ENCODE results near the gene TRIM45. TPM values are rescaled to one million over a fixed set of nuclear protein-coding genes. Genes with fewer than 3 reads are reported as not detected.

Gene TRIM45
- total RNA-seq, 1 experiment from 2014 or later, result 5.1 TPM

DNA sequence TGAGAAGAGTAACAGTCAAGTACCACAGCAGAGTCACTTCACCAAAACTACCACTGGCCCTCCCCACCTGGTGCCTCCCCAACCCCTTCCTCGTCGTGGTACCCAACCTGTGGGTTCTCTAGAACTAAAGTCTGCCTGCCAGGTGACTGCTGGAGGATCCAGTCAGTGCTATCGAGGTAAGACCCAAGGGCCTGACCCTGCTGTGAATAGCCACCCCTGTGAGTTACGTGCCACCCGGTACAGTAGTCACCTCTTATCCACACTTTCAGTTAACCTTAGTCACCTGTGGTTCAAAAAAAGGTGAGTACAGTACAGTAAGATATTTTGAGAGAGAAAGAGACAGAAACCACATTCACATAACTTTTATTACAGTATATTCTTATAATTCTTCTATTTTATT is 44.9 kb downstream of the TRIM45 start:
- Mint-ChIP-seq H3K4me1 (ENCODE audit: low read depth, unreplicated experiment) (no peaks in the 10 kb centered on the region), H3K27ac (ENCODE audit: unreplicated experiment) (no peak overlapping the region), H3K9me3 (ENCODE audit: unreplicated experiment) (no peaks in the 10 kb centered on the region), H3K27me3 (ENCODE audit: insufficient read depth, unreplicated experiment) (no peaks in the 10 kb centered on the region), H3K36me3 (ENCODE audit: insufficient read depth, unreplicated experiment) (peaks cover 41% of the 10 kb centered on the region), H3K4me3 (ENCODE audit: unreplicated experiment) (no peak overlapping the region)
- TF ChIP-seq, protein P1, sequence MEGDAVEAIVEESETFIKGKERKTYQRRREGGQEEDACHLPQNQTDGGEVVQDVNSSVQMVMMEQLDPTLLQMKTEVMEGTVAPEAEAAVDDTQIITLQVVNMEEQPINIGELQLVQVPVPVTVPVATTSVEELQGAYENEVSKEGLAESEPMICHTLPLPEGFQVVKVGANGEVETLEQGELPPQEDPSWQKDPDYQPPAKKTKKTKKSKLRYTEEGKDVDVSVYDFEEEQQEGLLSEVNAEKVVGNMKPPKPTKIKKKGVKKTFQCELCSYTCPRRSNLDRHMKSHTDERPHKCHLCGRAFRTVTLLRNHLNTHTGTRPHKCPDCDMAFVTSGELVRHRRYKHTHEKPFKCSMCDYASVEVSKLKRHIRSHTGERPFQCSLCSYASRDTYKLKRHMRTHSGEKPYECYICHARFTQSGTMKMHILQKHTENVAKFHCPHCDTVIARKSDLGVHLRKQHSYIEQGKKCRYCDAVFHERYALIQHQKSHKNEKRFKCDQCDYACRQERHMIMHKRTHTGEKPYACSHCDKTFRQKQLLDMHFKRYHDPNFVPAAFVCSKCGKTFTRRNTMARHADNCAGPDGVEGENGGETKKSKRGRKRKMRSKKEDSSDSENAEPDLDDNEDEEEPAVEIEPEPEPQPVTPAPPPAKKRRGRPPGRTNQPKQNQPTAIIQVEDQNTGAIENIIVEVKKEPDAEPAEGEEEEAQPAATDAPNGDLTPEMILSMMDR (IDR thresholded peaks at IDR 0.05; ENCODE audit: insufficient read depth in 1 of 2, low read depth in 1 of 2, low read length in 1 of 2, severe bottlenecking in 1 of 2, unreplicated experiment in 1 of 2), result no peak
- Histone ChIP-seq H3K9me3 (no peaks in the 10 kb centered on the region), H3K4me1 (no peaks in the 10 kb centered on the region), H3K27me3 (replicated peaks; ENCODE audit: control insufficient read depth, insufficient read depth, low read length) (no peaks in the 10 kb centered on the region), H3K4me3 (ENCODE audit: low read depth, low read length) (no peak overlapping the region), H3K36me3 (ENCODE audit: control insufficient read depth, insufficient read depth, low read length) (no peaks in the 10 kb centered on the region)
- DNase-seq, result no peak
- intact Hi-C loops (cut with micrococcal nuclease; ENCODE audit: unreplicated experiment), result no loop called here
- no TSS peak for BruUV-seq (replicated peaks)
- CTCF ChIA-PET, result no interaction called here
- POLR2A ChIA-PET, result no interaction called here

DNA sequence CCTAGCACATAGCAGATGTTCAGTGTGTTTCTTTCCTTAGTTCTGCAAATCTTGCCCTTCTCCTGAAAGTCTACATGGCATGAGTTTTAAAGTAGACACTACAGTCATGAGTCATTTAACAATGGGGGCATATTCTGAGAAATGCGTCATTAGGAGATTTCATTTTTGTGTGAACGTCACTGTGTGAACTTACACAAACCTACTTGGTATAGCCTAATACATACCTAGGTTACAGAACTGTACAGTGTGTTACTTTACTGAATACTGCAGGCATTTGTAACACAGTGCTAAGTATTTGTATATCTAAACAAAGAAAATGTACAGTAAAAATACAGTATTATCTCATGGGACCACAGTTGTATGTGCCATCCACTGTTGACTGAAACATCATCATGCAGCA is 51.4 kb downstream of the TRIM45 start:
- no peaks in the 10 kb centered on the region for H3K27me3 Mint-ChIP-seq (ENCODE audit: insufficient read depth, unreplicated experiment)
- BruUV-seq (replicated peaks), result no TSS peak
- no peak overlapping the region for H3K4me3 Mint-ChIP-seq (ENCODE audit: unreplicated experiment)
- peaks cover 21% of the 10 kb centered on the region for H3K36me3 Mint-ChIP-seq (ENCODE audit: insufficient read depth, unreplicated experiment)
- TF ChIP-seq, protein P1 (IDR thresholded peaks at IDR 0.05; ENCODE audit: insufficient read depth in 1 of 2, low read depth in 1 of 2, low read length in 1 of 2, severe bottlenecking in 1 of 2, unreplicated experiment in 1 of 2), result no peak
- no peaks in the 10 kb centered on the region for H3K4me1 Mint-ChIP-seq (ENCODE audit: low read depth, unreplicated experiment)
- H3K9me3 ChIP-seq, result no peaks in the 10 kb centered on the region
- H3K27ac Mint-ChIP-seq (ENCODE audit: unreplicated experiment), result no peak overlapping the region
- no peak overlapping the region for H3K4me3 ChIP-seq (ENCODE audit: low read depth, low read length)
- POLR2A ChIA-PET, result no interaction called here
- intact Hi-C loops (cut with micrococcal nuclease; ENCODE audit: unreplicated experiment), result no loop called here
- no peaks in the 10 kb centered on the region for H3K9me3 Mint-ChIP-seq (ENCODE audit: unreplicated experiment)
- CTCF ChIA-PET, result no interaction called here
- no peaks in the 10 kb centered on the region for H3K4me1 ChIP-seq
- H3K27me3 ChIP-seq (replicated peaks; ENCODE audit: control insufficient read depth, insufficient read depth, low read length), result no peaks in the 10 kb centered on the region
- H3K36me3 ChIP-seq (ENCODE audit: control insufficient read depth, insufficient read depth, low read length), result no peaks in the 10 kb centered on the region
- DNase-seq, result no peak

DNA sequence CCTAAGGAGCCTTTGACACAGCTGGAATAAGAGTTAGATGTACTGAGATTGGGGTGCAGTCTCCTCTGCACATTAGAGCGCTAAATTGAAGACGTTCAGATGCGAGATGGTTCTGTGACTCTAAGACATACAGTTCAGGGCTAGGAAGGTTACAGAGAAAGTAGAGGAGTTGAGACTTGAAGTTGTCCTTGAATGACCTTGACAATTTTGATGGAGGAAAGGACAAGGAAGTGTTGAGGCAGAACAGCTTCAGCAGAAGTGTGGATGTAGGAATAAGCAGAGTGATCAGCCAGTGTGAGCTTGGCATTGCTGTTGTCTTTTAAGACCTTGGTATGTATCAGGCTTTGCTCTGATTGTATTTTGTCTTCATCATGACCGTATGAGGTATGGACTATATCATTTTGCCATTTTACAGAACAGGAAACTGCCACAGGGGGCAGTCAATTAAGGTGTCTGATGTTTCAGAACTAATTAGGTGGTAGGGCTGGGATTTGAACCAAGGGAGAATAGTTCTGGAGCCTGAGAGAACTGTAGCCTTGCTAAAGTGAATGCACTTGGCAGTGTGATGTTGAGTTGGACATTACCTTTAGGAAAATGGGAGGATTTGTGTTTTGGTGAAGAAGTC is 52.2 kb downstream of the TRIM45 start:
- Histone ChIP-seq H3K4me1 (no peaks in the 10 kb centered on the region), H3K36me3 (ENCODE audit: control insufficient read depth, insufficient read depth, low read length) (no peaks in the 10 kb centered on the region), H3K4me3 (ENCODE audit: low read depth, low read length) (no peak overlapping the region), H3K9me3 (no peaks in the 10 kb centered on the region), H3K27me3 (replicated peaks; ENCODE audit: control insufficient read depth, insufficient read depth, low read length) (no peaks in the 10 kb centered on the region)
- BruUV-seq (replicated peaks), result no TSS peak
- no peak for DNase-seq
- no peaks in the 10 kb centered on the region for H3K9me3 Mint-ChIP-seq (ENCODE audit: unreplicated experiment)
- TF ChIP-seq, protein P1 (IDR thresholded peaks at IDR 0.05; ENCODE audit: insufficient read depth in 1 of 2, low read depth in 1 of 2, low read length in 1 of 2, severe bottlenecking in 1 of 2, unreplicated experiment in 1 of 2), result no peak
- POLR2A ChIA-PET, result no interaction called here
- CTCF ChIA-PET, result no interaction called here
- no peak overlapping the region for H3K4me3 Mint-ChIP-seq (ENCODE audit: unreplicated experiment)
- peaks cover 14% of the 10 kb centered on the region for H3K36me3 Mint-ChIP-seq (ENCODE audit: insufficient read depth, unreplicated experiment)
- no peak overlapping the region for H3K27ac Mint-ChIP-seq (ENCODE audit: unreplicated experiment)
- H3K27me3 Mint-ChIP-seq (ENCODE audit: insufficient read depth, unreplicated experiment), result no peaks in the 10 kb centered on the region
- intact Hi-C loops (cut with micrococcal nuclease; ENCODE audit: unreplicated experiment), result no loop called here
- H3K4me1 Mint-ChIP-seq (ENCODE audit: low read depth, unreplicated experiment), result no peaks in the 10 kb centered on the region

Data from Caco-2 (cell line).